ENCODE measurements around the gene ENOX2. TPM values are rescaled to one million over a fixed set of nuclear protein-coding genes. Genes with fewer than 3 reads are reported as not detected.

The ENOX2 gene
- polyA plus RNA-seq, 3 donors: 13.8 to 16.1 (median 15.5) TPM

GRCh38 chrX:130704053-130705038 is 198.7 kb downstream of the ENOX2 start:
- DNase-seq: no peak

GRCh38 chrX:130702867-130703707 is 199.9 kb downstream of the ENOX2 start:
- peak; percentile 4 for DNase-seq

GRCh38 chrX:130700629-130701028 is 202.4 kb downstream of the ENOX2 start:
- no peak for DNase-seq

GRCh38 chrX:130699618-130700017 is 203.4 kb downstream of the ENOX2 start:
- no peak for DNase-seq

GRCh38 chrX:130696542-130696941 is 206.5 kb downstream of the ENOX2 start:
- no peak for DNase-seq

- no peak for DNase-seq
These were observed 207.1 kb downstream of the ENOX2 start for GRCh38 chrX:130695931-130696330.

- DNase-seq: no peak
These were observed 208.0 kb downstream of the ENOX2 start for GRCh38 chrX:130694983-130695382.

GRCh38 chrX:130691576-130691975 is 211.4 kb downstream of the ENOX2 start:
- no peak for DNase-seq

- DNase-seq: no peak
These were observed 214.6 kb downstream of the ENOX2 start for GRCh38 chrX:130688360-130688759.

- DNase-seq: no peak
These were observed 220.0 kb downstream of the ENOX2 start for GRCh38 chrX:130682990-130683389.

GRCh38 chrX:130680164-130681035 is 222.6 kb downstream of the ENOX2 start:
- no peak for DNase-seq

- no peak for DNase-seq
These were observed 226.1 kb downstream of the ENOX2 start for GRCh38 chrX:130676861-130677260.

GRCh38 chrX:130672214-130672613 is 230.8 kb downstream of the ENOX2 start:
- DNase-seq: no peak

- no peak for DNase-seq
These were observed 233.8 kb downstream of the ENOX2 start for GRCh38 chrX:130669233-130669632.

GRCh38 chrX:130665263-130665662 is 237.7 kb downstream of the ENOX2 start:
- DNase-seq: no peak

- no peak for DNase-seq
These were observed 244.7 kb downstream of the ENOX2 start for GRCh38 chrX:130658310-130658709.

GRCh38 chrX:130654409-130654950 is 248.5 kb downstream of the ENOX2 start:
- no peak for DNase-seq

- DNase-seq: no peak
These were observed 250.0 kb downstream of the ENOX2 start for GRCh38 chrX:130652824-130653578.

GRCh38 chrX:130649738-130650137 is 253.3 kb downstream of the ENOX2 start:
- no peak for DNase-seq

GRCh38 chrX:130647468-130647867 is 255.5 kb downstream of the ENOX2 start:
- DNase-seq: no peak
